Ovary (tissue), 9 donors: ENCODE measurements around the gene CA10. TPM values are rescaled to one million over a fixed set of nuclear protein-coding genes. Genes with fewer than 3 reads are reported as not detected.

Experiments
- DNase-seq, 5 donors: peaks; one replicate each; pipeline ENCODE4 v3.0.0-alpha.2; 2019 to 2020
- H3K27ac ChIP-seq, 2 donors: fragments of 200-600 bp; one replicate each; pipeline versions ENCODE4 v1.5.1 to v1.8.0; 2019 to 2022
- H3K27me3 ChIP-seq: fragments of 200-600 bp; one replicate; pipeline ENCODE4 v1.8.0; 2022
- H3K36me3 ChIP-seq: fragments of 200-600 bp; sonication (generic); one replicate; pipeline ENCODE4 v1.5.1; 2019
- H3K4me1 ChIP-seq: one replicate; pipeline ENCODE4 v1.8.1; 2013; ENCODE audit warnings: mild to moderate bottlenecking, moderate library complexity; ENCODE audit not compliant: insufficient read depth
- H3K4me3 ChIP-seq: fragments of 200-600 bp; sonication (generic); one replicate; pipeline ENCODE4 v1.5.1; 2017
- H3K9me3 ChIP-seq, 2 donors: fragments of 200-600 bp in 1 of 2; sonication (generic) in 1 of 2; one replicate each; pipeline versions ENCODE4 v1.5.1 to v1.8.1; 2013 to 2019; ENCODE audit warnings: mild to moderate bottlenecking in 1 of 2, moderate library complexity in 1 of 2
- EP300 ChIP-seq: sonication (generic); formaldehyde crosslinking; IDR thresholded peaks from one replicate; pipeline ENCODE4 v1.6.1; 2017; ENCODE audit warnings: antibody characterized with exemption
- POLR2A ChIP-seq: fragments of 450-650 bp; IDR thresholded peaks from one replicate; pipeline ENCODE4 v1.6.1; 2017; ENCODE audit warnings: antibody characterized with exemption, mild to moderate bottlenecking, moderate library complexity
- WGBS, 3 donors: extraction: QIAGEN DNeasy Blood & Tissue Kit in 1 of 3; methylation state at CpG; one replicate each; pipeline versions ENCODE4 v1.1.5 to v1.1.7; 2013 to 2017; 5-methylcytosine and 5-hydroxymethylcytosine counted together
- intact Hi-C, 4 donors: fragments of 100-400 bp; cut with DNase I; formaldehyde crosslinking; loops; one replicate each; pipeline versions ENCODE4 v1.11.0 to v1.15.1; 2022 to 2023
- polyA plus RNA-seq, 2 donors: library from polyadenylated mRNA; stranded (reverse); fragments of 200-250 nt in 1 of 2; fragments of 350-450 nt in 1 of 2; fragmentation: Illumina TruSeq in 1 of 2; extraction: RNeasy Lipid Tissue Mini Kit (QIAGEN cat#74804) in 1 of 2; gene quantifications; one replicate each; pipeline ENCODE4 v1.2.3, GENCODE V29; 2013 to 2014
- total RNA-seq, 7 donors: library from RNA; depleted of rRNA in 2 of 7; stranded (reverse); fragments of >200 nt in 2 of 7; fragmentation: NEBNext Ultra II Directional in 3 of 7; extraction: Animal tissue kit (Norgen Biotek cat#: 25700) in 3 of 7; gene quantifications; one replicate each; pipeline versions ENCODE4 v1.1.0 to v1.2.4, GENCODE V29; 2016 to 2023
- TF ChIP-seq, protein P1 (sequence below), 3 donors: fragments of 450-650 bp in 2 of 3; fragments of 200-600 bp in 1 of 3; IDR thresholded peaks; one replicate each; pipeline versions ENCODE4 v1.5.1 to v1.8.0; 2016 to 2022; ENCODE audit warnings: antibody characterized with exemption in 3 of 3, mild to moderate bottlenecking in 1 of 3
- donor health status: DM: no; HTN: no; CAD: no; lungs with moderate emphysema.
- donor health status: DM: no; HTN: no; CAD: no.
- donor health status: Bipolar disorder and iron deficiency.
- donor health status: DM: yes; HTN: yes; CAD: no.
- donor health status: DM: no; HTN: no; CAD: no.
- donor health status: DM: yes; HTN: yes; CAD: no.

The CA10 gene
- total and polyA plus RNA-seq, 9 donors: 0.34 to 4.3 (median 1.2) TPM; not detected in 2

DNA sequence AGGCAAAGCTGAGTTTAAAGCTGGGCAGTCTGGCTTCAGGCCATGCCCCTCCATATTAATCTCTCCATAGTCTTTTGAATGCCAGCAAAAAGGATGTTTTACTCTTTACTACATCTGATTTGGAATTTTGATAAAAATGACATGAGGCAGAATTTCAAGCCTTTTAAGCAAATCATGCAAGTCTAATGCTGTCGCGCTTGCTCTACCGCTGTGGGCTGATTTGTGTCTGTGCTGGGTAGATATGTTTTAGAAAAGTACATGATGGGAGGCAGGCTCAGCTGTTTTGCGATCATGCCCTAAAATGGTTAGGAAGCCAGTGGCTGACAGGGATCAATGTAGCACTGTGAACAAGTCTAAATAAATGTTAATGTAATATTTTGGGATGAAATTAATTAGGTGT is 311.9 kb downstream of the CA10 start:
- 91 to 97% (median 95%) methylated on average over 4 of the region's 4 CpGs for WGBS, 3 donors
- no peak for DNase-seq
- H3K27me3 ChIP-seq: no peaks in the 10 kb centered on the region
- H3K4me1 ChIP-seq: no peaks in the 10 kb centered on the region
- no peak for TF ChIP-seq POLR2A
- TF ChIP-seq, protein P1, sequence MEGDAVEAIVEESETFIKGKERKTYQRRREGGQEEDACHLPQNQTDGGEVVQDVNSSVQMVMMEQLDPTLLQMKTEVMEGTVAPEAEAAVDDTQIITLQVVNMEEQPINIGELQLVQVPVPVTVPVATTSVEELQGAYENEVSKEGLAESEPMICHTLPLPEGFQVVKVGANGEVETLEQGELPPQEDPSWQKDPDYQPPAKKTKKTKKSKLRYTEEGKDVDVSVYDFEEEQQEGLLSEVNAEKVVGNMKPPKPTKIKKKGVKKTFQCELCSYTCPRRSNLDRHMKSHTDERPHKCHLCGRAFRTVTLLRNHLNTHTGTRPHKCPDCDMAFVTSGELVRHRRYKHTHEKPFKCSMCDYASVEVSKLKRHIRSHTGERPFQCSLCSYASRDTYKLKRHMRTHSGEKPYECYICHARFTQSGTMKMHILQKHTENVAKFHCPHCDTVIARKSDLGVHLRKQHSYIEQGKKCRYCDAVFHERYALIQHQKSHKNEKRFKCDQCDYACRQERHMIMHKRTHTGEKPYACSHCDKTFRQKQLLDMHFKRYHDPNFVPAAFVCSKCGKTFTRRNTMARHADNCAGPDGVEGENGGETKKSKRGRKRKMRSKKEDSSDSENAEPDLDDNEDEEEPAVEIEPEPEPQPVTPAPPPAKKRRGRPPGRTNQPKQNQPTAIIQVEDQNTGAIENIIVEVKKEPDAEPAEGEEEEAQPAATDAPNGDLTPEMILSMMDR (IDR thresholded peaks at IDR 0.05): no peak
- no peak for TF ChIP-seq EP300
- no peaks in the 10 kb centered on the region for H3K9me3 ChIP-seq
- no peak overlapping the region for H3K4me3 ChIP-seq
- no peaks in the 10 kb centered on the region for H3K36me3 ChIP-seq
- H3K27ac ChIP-seq: no peak overlapping the region
- intact Hi-C loops: no loop called here

DNA sequence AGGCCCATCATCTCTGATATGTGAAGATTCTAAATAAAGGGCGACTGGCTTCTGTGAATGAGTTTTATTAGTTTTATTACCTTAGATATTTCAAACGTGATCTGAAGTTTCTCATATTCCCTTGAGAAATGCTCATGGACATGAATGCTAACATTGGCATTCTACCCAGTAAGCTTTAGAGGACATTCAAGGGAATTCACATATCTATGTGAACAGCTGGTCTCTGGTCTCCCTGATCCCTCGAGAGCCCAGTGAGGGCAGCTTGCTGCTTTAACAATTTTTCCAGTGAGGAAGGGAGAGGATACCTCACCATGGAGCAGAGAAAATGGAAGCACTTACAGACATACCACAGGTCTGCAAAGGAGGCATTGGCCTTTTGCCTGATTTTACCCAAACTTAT is 312.7 kb downstream of the CA10 start:
- TF ChIP-seq, protein P1 (IDR thresholded peaks at IDR 0.05): no peak
- TF ChIP-seq POLR2A: no peak
- TF ChIP-seq EP300: no peak
- no peaks in the 10 kb centered on the region for H3K4me1 ChIP-seq
- no peak for DNase-seq
- WGBS, 3 donors: 25 to 33% (median 28%) methylated on average over 3 of the region's 3 CpGs
- no peaks in the 10 kb centered on the region for H3K27me3 ChIP-seq
- no peaks in the 10 kb centered on the region for H3K9me3 ChIP-seq
- intact Hi-C loops: no loop called here
- no peak overlapping the region for H3K27ac ChIP-seq
- H3K36me3 ChIP-seq: no peaks in the 10 kb centered on the region
- H3K4me3 ChIP-seq: no peak overlapping the region

DNA sequence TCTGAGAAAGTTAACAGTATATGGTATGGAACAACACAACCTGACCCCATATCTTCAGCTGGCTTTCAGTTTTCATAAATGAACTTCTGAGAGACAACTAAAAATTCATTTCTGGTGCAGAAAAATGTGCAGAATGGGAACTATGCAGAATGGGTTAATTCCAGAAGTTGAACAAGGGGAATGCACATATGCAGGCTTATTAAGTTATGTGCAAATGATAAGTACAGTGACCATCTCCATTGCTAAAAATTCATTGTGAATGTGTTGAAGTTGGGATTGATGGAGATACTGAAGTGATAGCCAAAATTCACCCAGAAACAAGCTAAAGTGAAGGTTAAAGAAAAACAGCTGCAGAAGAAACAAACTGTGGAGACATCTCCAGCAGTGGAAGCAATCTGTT is 315.8 kb downstream of the CA10 start:
- Histone ChIP-seq H3K9me3 (no peaks in the 10 kb centered on the region), H3K27ac (no peak overlapping the region), H3K4me1 (no peaks in the 10 kb centered on the region), H3K27me3 (no peaks in the 10 kb centered on the region), H3K36me3 (no peaks in the 10 kb centered on the region), H3K4me3 (no peak overlapping the region)
- no peak for DNase-seq
- intact Hi-C loops: no loop called here
- TF ChIP-seq, protein P1 (IDR thresholded peaks at IDR 0.05): no peak
- TF ChIP-seq POLR2A: no peak
- no peak for TF ChIP-seq EP300

DNA sequence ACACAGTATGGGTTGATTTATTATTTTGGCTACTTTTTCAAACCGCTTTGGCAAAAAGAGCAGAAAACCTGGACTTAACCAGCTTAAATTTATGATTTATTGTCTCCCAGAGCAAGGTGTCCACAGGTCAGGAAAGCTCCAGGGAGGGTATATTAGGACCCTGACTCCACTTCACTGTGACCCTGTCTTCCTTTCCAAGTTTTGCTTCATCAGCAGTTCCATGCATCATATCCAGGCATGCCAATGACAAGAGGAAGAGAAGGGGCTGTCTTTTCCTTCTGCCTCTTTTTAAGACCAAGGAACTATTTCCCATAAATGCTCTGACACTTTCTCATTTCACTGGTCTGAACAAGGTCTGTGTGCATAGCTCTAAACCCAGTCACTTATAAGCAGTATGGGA is 316.8 kb downstream of the CA10 start:
- WGBS, 3 donors: 64 to 91% (median 81%) methylated on average over 1 of the region's 1 CpG
- Histone ChIP-seq H3K4me3 (no peak overlapping the region), H3K9me3 (no peaks in the 10 kb centered on the region), H3K27ac (no peak overlapping the region), H3K36me3 (no peaks in the 10 kb centered on the region), H3K4me1 (no peaks in the 10 kb centered on the region), H3K27me3 (no peaks in the 10 kb centered on the region)
- intact Hi-C loops: no loop called here
- TF ChIP-seq EP300 (no peak), POLR2A (no peak)
- TF ChIP-seq, protein P1 (IDR thresholded peaks at IDR 0.05): no peak
- DNase-seq: no peak

DNA sequence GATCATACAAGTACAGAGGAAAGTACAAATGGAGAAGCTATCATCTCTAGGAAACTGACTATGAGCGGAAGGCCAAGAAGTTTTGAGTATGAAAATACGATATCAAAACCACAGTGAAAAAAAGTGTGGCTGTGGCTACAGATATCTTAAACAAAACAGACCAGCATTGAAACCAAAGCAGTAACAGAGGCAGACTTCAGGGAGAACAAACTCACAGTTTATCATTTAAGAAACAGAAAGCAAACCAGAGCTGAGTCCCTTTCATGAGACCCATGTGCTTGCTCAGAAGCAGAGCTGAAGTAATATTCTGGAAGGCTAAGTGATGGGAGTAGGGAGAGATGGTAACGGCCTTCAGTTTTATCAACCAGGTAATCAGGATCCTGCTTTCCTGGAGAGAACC is 317.8 kb downstream of the CA10 start:
- WGBS, 3 donors: 15 to 51% (median 21%) methylated on average over 3 of the region's 3 CpGs
- H3K4me3 ChIP-seq: no peak overlapping the region

More for the DNA sequence above, 317.8 kb downstream of the CA10 start:
- Histone ChIP-seq H3K9me3 (no peaks in the 10 kb centered on the region), H3K36me3 (no peaks in the 10 kb centered on the region), H3K4me1 (no peaks in the 10 kb centered on the region), H3K27ac (no peak overlapping the region), H3K27me3 (no peaks in the 10 kb centered on the region)
- no peak for DNase-seq
- intact Hi-C loops: no loop called here
- TF ChIP-seq, protein P1 (IDR thresholded peaks at IDR 0.05): no peak
- TF ChIP-seq POLR2A: no peak
- TF ChIP-seq EP300: no peak
